H54 (cell line): ENCODE results near the gene CDH2.
"Not testable (repeated sequence)": the region's sequence is repeated elsewhere in the genome, so short reads cannot be mapped to it uniquely, and the experiment has no call there.

Source experiments
- DNase-seq: peaks from one replicate; pipeline ENCODE4 v3.0.0; 2011; ENCODE audit warnings: low spot score, mixed read lengths; ENCODE audit not compliant: insufficient read length
- FAIRE-seq: peaks from 3 replicates; lab custom pipeline; 2011; peaks lifted over from hg19 to GRCh38; lab: Jason Lieb, UNC
- POLR2A ChIP-seq: IDR thresholded peaks from 2 replicates; pipeline ENCODE4 v1.6.1; 2011; ENCODE audit warnings: low read depth, mild to moderate bottlenecking, low read length

Gene CDH2

GRCh38 chr18:27921904-27922751, 254.8 kb downstream of the CDH2 start:
- TF ChIP-seq POLR2A: no peak

DNA sequence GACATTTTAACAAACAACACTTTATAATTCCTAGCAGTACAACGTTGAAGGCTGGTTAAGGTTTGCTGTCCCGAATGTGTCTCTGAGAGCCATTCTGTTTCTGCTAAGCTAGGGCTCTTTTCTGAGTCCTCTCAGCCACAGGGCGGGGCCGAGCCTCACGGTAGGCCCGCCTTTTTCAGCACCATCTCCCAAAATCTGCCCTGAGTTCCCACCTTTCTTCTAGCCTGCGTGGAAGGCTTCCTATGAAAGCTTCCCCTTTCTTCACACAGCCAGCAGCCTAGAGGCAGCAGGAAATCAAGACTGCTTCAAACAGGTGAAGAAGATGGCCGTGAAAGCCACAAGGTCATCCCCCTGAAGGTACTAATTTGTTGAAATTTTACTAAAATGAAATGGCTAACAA, 255.5 kb downstream of the CDH2 start:
- DNase-seq (peak; percentile 14), FAIRE-seq (peak; percentile 89)
- TF ChIP-seq POLR2A: no peak

More at GRCh38 chr18:27921904-27922751, 254.8 kb downstream of the CDH2 start:
- FAIRE-seq (peak; percentile 78), DNase-seq (peak; percentile 13)

DNA sequence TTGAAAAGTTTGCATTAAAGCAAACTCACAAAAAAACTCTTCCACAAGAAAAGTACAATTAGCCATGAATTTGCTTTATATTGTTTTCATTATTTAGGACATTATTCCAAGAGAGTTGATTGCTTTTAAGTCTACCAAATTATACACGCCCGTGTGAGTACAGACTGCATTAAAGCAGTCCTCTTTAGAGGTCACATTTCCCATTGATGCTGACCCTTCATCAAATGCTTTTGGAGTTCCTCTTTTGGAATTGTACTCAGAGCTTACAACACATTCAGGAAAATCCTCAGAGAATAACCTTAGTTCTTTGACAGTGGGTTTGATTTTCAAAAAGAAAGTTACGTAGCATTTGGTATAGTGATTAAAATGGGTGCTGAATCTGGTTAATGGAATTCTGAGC, 256.1 kb downstream of the CDH2 start:
- DNase-seq: no peak
- TF ChIP-seq POLR2A: no peak
- FAIRE-seq: peak; percentile 20

DNA sequence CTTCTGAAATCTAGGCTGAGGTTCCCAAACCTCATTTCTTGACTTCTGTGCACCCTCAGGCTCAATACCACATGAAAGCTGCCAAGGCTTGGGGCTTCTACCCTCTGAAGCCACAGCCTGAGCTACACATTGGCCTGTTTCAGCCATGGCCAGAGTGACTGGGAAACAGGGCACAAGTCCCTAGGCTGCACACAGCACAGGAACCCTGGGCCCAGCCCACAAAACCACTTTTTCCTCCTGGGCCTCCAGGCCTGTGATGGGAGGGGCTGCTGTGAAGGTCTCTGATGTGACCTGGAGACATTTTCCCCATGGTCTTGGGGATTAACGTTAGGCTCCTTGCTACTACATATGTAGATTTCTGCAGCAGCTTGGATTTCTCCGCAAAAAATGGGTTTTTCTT, 270.7 kb downstream of the CDH2 start:
- FAIRE-seq, DNase-seq: not testable (repeated sequence)

DNA sequence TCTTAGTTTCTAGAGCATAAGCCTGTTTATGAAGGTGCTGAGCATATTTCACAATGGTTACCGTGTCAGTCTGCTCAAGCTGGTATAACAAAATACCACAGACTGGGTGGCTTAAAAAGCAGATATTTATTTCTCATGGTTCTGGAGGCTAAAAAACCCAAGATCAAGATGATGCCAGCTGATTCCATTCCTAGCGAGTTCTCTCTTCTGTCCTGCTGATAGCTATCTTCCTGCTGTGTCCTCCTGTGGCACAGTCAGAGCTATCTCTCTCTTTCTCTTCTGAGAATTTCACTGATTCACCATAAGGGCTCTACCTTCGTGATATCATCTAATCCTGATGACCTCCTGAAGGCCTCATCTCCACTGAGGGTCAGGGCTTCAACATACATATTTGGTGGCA, 273.0 kb downstream of the CDH2 start:
- TF ChIP-seq POLR2A: no peak
- DNase-seq (no peak), FAIRE-seq (no peak)

DNA sequence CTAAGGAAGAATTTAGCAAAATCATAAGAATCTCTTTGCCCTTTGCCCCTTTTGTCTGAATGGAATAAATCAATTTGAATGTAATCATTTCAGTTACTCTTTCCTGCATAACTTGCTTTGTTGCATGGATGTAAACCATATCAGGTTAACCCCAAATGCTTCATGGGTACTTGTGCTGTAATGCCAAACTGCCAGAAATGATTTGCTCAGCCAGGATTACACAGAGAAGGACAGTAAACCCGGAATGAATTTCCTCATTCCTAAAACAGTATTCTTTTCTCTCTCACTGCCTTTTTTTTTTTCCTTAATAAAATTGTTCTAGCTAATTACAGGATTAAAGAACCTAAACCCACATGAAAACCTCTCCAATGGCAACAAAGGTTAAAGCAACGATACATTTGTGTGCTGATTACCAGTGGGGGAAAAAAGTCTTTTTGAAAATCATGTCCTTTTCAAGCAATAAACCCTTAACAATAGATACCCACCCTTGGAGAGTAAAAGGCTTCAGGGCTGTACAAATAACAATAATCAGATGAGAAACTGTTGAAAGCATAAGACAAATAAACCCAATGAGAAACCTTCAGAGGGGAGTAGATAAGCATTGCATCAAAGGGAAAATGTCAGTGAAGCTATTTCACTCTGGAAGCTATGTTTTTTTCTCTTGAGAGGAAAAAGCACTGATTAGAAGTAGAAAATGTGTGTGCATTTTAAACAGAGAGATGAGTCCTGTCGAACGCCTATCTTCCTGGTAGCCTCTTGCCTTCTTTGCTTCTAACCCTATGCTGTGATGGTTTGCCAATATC, 275.3 kb downstream of the CDH2 start:
- TF ChIP-seq POLR2A: no peak
- FAIRE-seq (no peak), DNase-seq (no peak)
